ENCODE measurements around the gene EXOC2.

EXOC2 gene

GRCh38 chr6:490251-491037 is 202.5 kb downstream of the EXOC2 start:
- DNase-seq = no peak

DNA sequence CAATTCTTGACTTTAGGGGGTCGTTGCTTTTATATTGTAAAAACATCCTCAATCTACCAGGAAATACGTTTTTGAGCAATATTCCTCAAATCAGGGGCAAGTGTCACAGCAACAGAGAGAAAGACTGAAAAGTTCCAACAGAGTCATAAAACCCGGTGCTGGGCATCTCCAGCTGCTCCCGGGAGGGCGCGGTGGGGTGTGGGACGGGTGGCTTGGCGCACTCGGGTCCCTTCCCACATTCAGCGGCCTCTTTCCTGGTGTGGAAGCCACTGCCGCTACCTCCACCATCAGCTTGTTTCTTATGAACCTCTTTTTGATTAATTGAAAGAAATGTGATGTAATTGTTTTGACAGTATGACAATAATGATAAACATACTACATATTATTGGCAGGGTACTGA is 203.2 kb downstream of the EXOC2 start:
- no peak for DNase-seq

DNA sequence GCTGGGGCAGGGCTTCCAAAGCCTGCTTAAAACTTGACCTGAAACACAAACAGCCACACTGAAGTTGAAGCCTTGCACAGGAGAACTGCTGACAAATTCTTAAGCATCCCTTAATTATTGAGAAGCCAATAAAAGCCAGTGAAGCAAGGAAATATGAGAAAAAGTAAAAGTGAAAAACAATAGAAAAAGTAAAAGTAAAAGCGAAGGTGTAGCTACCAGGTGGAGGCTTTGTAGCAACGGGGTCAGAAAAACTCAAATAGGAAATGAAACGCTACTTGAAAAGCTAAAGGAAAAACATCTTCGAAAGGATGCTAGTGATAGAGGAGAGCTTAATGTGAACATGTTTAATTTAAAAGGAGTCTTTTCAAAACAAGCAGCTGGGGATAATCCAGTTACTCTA is 203.9 kb downstream of the EXOC2 start:
- no peak for DNase-seq

- no peak for DNase-seq
Observed at GRCh38 chr6:487956-488355, 205.0 kb downstream of the EXOC2 start.

- DNase-seq = no peak
Observed at GRCh38 chr6:485655-486170, 207.2 kb downstream of the EXOC2 start.

- DNase-seq = no peak
Observed at GRCh38 chr6:484746-485145, 208.2 kb downstream of the EXOC2 start.

DNA sequence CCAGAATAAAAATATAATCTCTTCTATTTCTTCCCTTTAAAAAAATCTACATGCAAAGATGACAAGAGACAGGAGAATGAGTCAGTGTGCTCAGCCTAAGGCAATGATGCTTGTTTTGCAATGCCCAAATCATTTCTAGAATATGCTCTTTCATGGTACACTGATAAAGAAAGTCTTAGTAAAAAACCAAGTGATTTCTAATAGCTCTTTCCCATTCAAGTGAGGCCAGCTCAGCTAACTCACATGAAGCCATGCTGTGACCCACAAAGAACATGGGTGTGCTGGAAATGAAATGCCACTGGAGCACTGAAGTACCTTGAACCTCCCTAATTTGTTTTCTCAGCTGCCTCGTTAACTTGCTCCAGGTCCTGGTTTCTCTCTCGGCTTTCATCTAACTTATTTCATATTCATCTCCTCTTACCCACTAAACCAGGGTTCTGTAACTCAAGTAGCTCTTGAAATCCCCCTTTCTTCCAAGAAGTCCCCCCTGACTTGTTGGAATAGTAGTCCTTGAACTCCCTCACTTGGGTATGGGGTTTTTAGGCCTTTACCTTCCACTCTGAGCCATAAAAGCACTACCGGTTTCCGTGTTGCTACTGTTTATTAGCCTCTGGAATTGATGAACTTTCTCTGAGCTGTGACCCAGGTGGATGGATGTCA is 208.7 kb downstream of the EXOC2 start:
- no peak for DNase-seq

GRCh38 chr6:475314-475713 is 217.6 kb downstream of the EXOC2 start:
- DNase-seq = no peak

- DNase-seq = no peak
Observed at GRCh38 chr6:474453-475185, 218.3 kb downstream of the EXOC2 start.

GRCh38 chr6:473768-474452 is 219.0 kb downstream of the EXOC2 start:
- DNase-seq = no peak

- DNase-seq = no peak
Observed at GRCh38 chr6:473356-473755, 219.6 kb downstream of the EXOC2 start.

DNA sequence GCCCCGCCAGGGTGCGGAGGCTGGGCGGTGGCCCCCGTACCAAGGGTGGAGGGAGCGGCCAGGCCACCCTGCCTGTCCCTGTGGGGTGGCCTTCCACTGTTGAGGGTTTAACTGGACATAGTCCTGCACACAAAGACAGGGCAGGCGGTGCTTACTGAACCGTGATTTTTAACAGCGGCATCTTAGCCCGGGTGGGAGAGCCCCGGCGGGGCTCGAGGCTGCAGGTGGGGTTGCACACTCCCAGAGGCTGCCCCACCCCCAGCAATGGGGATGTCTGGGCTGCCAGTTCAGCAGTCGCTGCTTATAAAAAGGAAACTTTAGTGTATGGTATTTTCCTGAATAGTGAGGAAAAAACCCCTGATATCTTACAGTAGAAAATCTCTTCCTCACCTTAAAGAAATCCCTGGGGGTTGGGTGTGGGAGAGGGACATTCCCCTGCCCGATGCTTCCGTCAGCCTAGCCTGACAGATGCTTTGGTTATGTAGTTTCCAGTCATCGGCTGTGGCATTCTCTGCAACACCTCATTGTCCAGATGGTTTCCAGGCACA is 222.0 kb downstream of the EXOC2 start:
- no peak for DNase-seq

DNA sequence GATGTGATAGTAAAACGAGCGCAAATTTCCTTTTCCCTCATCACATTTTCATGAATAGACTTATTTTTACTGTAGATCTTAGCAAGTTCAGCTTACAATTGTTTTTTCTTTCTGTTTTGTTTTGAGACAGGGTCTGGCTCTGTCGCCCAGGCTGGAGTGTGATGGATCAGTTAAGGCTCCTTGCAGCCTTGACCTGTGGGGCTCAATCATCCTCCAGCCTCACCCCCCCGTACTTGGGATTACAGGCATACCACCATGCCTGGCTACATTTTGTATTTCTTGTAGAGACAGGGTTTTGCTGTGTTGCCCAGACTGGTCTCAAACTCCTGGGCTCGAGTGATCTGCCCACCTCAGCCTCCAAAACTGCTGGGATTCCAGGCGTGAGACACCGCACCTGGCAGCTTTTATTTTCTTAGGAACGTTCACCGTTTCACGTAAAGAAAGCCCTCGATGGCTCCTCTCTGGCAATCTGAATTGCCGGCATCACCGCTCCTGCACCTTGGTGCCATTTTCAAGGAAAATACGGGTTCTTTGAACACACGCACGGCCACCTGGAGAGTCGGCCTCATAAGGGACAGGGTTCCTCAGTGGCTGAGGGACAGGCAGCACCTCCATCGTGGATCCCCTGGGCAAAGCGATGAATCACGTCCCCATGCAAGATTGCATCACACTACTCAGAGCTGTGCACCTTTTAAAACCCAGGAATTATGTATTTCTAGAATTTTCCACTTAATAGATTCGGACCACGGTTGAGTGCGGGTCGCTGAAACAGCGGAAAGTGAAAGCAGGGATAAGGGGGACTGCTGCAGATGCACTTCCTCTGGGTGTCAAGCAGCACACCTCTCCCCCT is 222.7 kb downstream of the EXOC2 start:
- DNase-seq = no peak

GRCh38 chr6:467671-468082 is 225.3 kb downstream of the EXOC2 start:
- no peak for DNase-seq

DNA sequence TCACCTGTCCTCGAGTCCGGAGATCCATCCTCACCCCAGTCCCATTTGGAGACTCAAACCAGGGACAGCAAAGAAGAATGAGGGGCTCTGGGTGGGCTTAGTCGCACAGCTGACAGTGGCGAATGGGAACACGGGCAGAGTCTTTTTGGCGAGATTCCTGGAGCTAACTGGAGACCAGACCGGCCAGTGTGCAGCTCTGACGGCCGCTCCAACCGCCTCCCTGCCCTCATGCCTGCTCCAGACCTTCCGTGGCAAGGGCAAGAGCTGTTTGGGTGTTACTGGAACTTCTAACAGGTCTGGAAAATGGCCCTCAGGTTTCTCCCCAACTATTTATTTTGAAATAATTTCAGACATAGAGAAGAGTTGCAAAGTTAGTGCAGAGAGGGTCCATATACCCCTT is 225.8 kb downstream of the EXOC2 start:
- no peak for DNase-seq

DNA sequence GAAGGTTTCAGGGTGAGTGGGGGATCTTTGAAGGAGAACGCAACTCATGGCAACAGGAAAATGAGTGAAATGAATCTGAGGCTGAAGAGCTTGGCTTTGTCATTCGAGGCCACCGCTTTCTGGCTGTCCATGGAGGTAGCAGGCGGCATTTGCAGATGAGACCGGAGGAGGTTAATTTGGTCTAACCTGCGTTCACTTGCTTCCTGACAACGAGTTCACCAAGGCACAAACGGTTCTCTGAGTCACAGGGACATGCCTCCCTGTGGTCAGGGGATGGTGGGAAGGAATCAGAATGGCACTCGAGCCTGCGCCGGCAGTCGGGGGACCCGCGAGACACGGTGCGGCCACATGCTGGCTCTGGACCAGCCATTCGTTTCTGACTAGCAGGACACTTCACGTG is 226.4 kb downstream of the EXOC2 start:
- DNase-seq = no peak

DNA sequence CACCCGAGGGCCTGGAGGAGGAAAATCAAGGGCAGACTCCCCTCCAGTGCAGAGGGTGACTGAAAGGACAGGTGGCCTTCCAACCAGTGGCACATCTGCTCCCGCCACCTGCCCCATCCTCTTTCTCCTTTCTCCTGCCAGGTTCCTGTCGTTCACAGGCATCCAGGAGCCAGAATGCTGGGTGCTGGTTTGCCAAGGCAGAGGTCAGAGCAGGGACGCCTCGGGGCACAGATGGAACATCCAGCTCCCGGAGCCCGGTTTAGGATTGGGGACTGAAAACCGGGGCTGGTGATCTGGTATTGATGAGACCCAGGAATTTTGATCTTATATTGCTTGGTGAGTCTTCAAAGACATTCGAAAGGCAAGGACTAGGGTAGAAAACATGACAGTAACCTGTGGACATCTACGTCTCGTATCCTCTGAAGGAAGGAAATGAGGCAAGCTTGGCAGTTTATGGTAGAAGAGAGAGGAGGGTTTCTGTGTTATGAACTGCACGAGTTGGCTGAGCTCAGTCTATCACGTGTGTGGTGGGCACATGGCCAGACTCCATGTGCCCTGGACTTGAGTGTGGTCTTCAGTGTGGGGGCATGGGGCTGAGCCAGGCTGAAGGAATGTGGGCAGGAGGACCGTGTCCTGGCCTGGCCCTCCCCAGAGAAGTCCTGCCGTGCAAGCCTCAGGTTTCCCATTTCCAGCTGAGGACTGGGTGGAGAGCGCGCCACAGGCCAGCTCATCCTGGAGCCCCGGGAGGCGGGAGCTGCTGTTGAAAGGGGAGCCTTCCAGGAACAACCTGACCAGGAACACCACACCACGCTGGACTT is 227.2 kb downstream of the EXOC2 start:
- no peak for DNase-seq

GRCh38 chr6:456887-457286 is 236.1 kb downstream of the EXOC2 start:
- DNase-seq = no peak

DNA sequence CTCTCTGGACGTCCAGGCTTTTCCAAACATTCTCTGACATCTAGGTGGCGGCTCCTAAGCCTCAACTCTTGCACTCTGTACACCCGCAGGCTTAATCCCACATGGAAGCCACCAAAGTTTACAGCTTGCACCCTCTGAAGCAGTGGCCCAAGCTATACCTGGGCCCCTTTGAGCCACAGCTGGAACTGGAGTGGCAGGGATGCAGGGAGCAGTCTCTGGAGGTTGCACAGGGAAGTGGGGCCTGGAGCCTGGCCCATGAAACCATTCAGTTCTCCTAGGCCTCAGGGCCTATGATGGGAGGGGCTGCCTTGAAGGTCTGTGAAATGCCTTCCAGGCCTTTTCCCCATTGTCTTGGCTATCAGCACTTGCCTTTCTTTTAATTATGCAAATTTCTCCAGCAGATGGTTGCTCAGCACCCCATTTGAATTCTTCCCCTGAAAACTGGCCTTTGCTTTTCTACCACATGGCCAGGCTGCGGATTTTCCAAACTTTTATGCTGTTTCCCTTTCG is 236.5 kb downstream of the EXOC2 start:
- no peak for DNase-seq

GRCh38 chr6:455835-456234 is 237.1 kb downstream of the EXOC2 start:
- no peak for DNase-seq
